Activated CD8-positive, alpha-beta memory T cell treated with anti-CD3 and anti-CD28 coated beads, Interleukin-2, amount 50 U/mL, for 4 hours (primary cell): ENCODE results near the gene CKB.

ENCODE experiments used
- DNase-seq: peaks from one replicate; pipeline ENCODE4 v3.0.0-alpha.2; 2020

CKB gene

GRCh38 chr14:103510724-103511693 lies 11.6 kb downstream of the CKB start:
- no peak for DNase-seq

GRCh38 chr14:103509864-103510723 lies 12.5 kb downstream of the CKB start:
- DNase-seq, result no peak

- DNase-seq, result no peak
These were observed 13.9 kb downstream of the CKB start for GRCh38 chr14:103508521-103509329.

GRCh38 chr14:103507751-103508150 lies 14.9 kb downstream of the CKB start:
- no peak for DNase-seq

GRCh38 chr14:103504991-103505565 lies 17.6 kb downstream of the CKB start:
- DNase-seq, result no peak

- no peak for DNase-seq
These were observed 19.3 kb downstream of the CKB start for GRCh38 chr14:103503296-103503695.

GRCh38 chr14:103502877-103503276 lies 19.8 kb downstream of the CKB start:
- DNase-seq, result no peak

GRCh38 chr14:103501921-103502669 lies 20.5 kb downstream of the CKB start:
- no peak for DNase-seq

- no peak for DNase-seq
These were observed 21.4 kb downstream of the CKB start for GRCh38 chr14:103501041-103501870.

- DNase-seq, result peak; percentile 83
These were observed 22.3 kb downstream of the CKB start for GRCh38 chr14:103500148-103500990.

- no peak for DNase-seq
These were observed 22.9 kb downstream of the CKB start for GRCh38 chr14:103499709-103500108.

GRCh38 chr14:103496776-103497175 lies 25.9 kb downstream of the CKB start:
- DNase-seq, result no peak

- no peak for DNase-seq
These were observed 26.8 kb downstream of the CKB start for GRCh38 chr14:103495854-103496253.

- DNase-seq, result no peak
These were observed 30.3 kb downstream of the CKB start for GRCh38 chr14:103492156-103492925.

GRCh38 chr14:103491691-103492090 lies 30.9 kb downstream of the CKB start:
- DNase-seq, result no peak

GRCh38 chr14:103489621-103490020 lies 33.0 kb downstream of the CKB start:
- no peak for DNase-seq

GRCh38 chr14:103488960-103489359 lies 33.7 kb downstream of the CKB start:
- DNase-seq, result no peak

GRCh38 chr14:103488071-103488470 lies 34.6 kb downstream of the CKB start:
- no peak for DNase-seq

GRCh38 chr14:103485504-103485903 lies 37.1 kb downstream of the CKB start:
- no peak for DNase-seq
